ENCODE results near the gene CNST.

CNST gene

GRCh38 chr1:246638941-246639655, 72.8 kb downstream of the CNST start:
- no peaks in the 10 kb centered on the region for H3K36me3 ChIP-seq (ENCODE audit: control insufficient read depth, insufficient read depth, low read length)
- no peaks in the 10 kb centered on the region for H3K4me1 ChIP-seq (ENCODE audit: control insufficient read depth, insufficient read depth, low read length)
- H3K4me3 ChIP-seq (ENCODE audit: low read length) = no peak overlapping the region
- no peaks in the 10 kb centered on the region for H3K9me3 ChIP-seq (ENCODE audit: control insufficient read depth, low read length)
- H3K9ac ChIP-seq (ENCODE audit: low read length) = no peak overlapping the region
- H3K27me3 ChIP-seq (ENCODE audit: control insufficient read depth, insufficient read depth, low read length) = no peaks in the 10 kb centered on the region

DNA sequence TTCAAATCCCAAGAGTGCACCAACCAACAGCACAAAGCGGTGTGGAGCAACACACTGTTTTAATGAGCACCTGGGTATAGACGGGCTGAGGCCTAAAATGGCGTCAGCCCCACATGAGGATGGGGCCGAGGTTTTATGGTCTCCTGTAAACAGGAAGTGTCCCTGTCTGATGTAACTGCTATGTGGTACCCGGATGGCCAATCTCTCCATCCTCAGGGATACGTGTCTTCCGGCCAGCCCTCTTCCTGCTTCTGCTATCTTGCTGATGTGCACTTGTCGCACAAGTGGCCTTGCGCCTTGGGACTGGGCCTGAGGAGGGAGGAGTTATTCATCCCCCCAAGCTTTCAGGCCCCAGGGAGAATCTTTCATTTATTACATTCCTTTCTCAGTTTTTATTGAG, 73.5 kb downstream of the CNST start:
- H3K9me3 ChIP-seq (ENCODE audit: control insufficient read depth, low read length) = no peaks in the 10 kb centered on the region
- H3K4me1 ChIP-seq (ENCODE audit: control insufficient read depth, insufficient read depth, low read length) = no peaks in the 10 kb centered on the region
- H3K36me3 ChIP-seq (ENCODE audit: control insufficient read depth, insufficient read depth, low read length) = no peaks in the 10 kb centered on the region
- H3K4me3 ChIP-seq (ENCODE audit: low read length) = no peak overlapping the region
- no peaks in the 10 kb centered on the region for H3K27me3 ChIP-seq (ENCODE audit: control insufficient read depth, insufficient read depth, low read length)
- no peak overlapping the region for H3K9ac ChIP-seq (ENCODE audit: low read length)

DNA sequence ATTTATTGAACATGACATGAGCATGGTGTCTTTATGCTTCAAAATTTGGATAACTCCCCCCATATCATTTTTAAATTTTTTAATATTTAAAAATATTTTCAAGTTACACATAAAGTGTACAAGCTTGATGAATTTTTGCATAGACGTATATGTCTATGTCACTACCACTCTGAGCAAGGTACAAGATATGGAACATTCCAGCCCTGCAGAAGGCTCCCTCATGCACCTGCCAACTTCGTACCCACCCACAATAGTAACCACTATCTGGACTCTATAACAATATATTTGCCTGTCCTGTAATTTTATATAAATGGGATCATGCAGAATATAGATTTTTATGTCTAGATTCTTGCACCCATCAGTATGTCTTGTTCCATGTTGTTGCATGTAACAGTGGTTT, 74.5 kb downstream of the CNST start:
- Histone ChIP-seq H3K4me3 (ENCODE audit: low read length) (no peak overlapping the region), H3K9ac (ENCODE audit: low read length) (no peak overlapping the region), H3K9me3 (ENCODE audit: control insufficient read depth, low read length) (no peaks in the 10 kb centered on the region), H3K27me3 (ENCODE audit: control insufficient read depth, insufficient read depth, low read length) (no peaks in the 10 kb centered on the region), H3K4me1 (ENCODE audit: control insufficient read depth, insufficient read depth, low read length) (no peaks in the 10 kb centered on the region), H3K36me3 (ENCODE audit: control insufficient read depth, insufficient read depth, low read length) (no peaks in the 10 kb centered on the region)

- Histone ChIP-seq H3K4me3 (ENCODE audit: low read length) (no peak overlapping the region), H3K9ac (ENCODE audit: low read length) (no peak overlapping the region), H3K4me1 (ENCODE audit: control insufficient read depth, insufficient read depth, low read length) (no peaks in the 10 kb centered on the region), H3K9me3 (ENCODE audit: control insufficient read depth, low read length) (no peaks in the 10 kb centered on the region), H3K27me3 (ENCODE audit: control insufficient read depth, insufficient read depth, low read length) (no peaks in the 10 kb centered on the region), H3K36me3 (ENCODE audit: control insufficient read depth, insufficient read depth, low read length) (no peaks in the 10 kb centered on the region)
These were observed 75.1 kb downstream of the CNST start for GRCh38 chr1:246641394-246641793.

GRCh38 chr1:246642719-246643118, 76.5 kb downstream of the CNST start:
- Histone ChIP-seq H3K4me3 (ENCODE audit: low read length) (no peak overlapping the region), H3K27me3 (ENCODE audit: control insufficient read depth, insufficient read depth, low read length) (no peaks in the 10 kb centered on the region), H3K36me3 (ENCODE audit: control insufficient read depth, insufficient read depth, low read length) (no peaks in the 10 kb centered on the region), H3K4me1 (ENCODE audit: control insufficient read depth, insufficient read depth, low read length) (no peaks in the 10 kb centered on the region), H3K9me3 (ENCODE audit: control insufficient read depth, low read length) (no peaks in the 10 kb centered on the region), H3K9ac (ENCODE audit: low read length) (no peak overlapping the region)

GRCh38 chr1:246647113-246647512, 80.9 kb downstream of the CNST start:
- H3K36me3 ChIP-seq (ENCODE audit: control insufficient read depth, insufficient read depth, low read length) = no peaks in the 10 kb centered on the region
- H3K9ac ChIP-seq (ENCODE audit: low read length) = no peak overlapping the region
- H3K4me3 ChIP-seq (ENCODE audit: low read length) = no peak overlapping the region
- H3K27me3 ChIP-seq (ENCODE audit: control insufficient read depth, insufficient read depth, low read length) = no peaks in the 10 kb centered on the region
- H3K4me1 ChIP-seq (ENCODE audit: control insufficient read depth, insufficient read depth, low read length) = peaks cover 6% of the 10 kb centered on the region
- H3K9me3 ChIP-seq (ENCODE audit: control insufficient read depth, low read length) = no peaks in the 10 kb centered on the region

DNA sequence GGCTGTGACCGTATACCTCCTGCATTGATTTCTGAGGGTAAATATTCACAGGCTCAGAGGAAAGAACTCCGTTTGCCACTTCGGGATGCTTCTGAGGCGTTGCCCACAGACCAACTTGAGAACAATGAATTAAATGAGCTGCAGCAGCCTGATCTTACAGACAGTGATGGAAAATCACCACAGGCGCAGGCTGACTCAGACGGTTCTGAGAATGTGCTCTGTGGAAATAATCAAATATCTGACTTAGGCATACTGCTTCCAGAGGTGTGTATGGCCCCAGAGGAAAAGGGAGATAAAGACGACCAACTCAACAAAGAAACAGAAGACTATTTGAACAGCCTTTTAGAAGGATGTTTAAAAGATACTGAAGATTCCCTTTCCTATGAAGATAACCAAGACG, 81.3 kb downstream of the CNST start:
- H3K27me3 ChIP-seq (ENCODE audit: control insufficient read depth, insufficient read depth, low read length) = no peaks in the 10 kb centered on the region
- no peaks in the 10 kb centered on the region for H3K9me3 ChIP-seq (ENCODE audit: control insufficient read depth, low read length)
- H3K36me3 ChIP-seq (ENCODE audit: control insufficient read depth, insufficient read depth, low read length) = no peaks in the 10 kb centered on the region
- H3K4me3 ChIP-seq (ENCODE audit: low read length) = no peak overlapping the region
- H3K4me1 ChIP-seq (ENCODE audit: control insufficient read depth, insufficient read depth, low read length) = peaks cover 6% of the 10 kb centered on the region
- no peak overlapping the region for H3K9ac ChIP-seq (ENCODE audit: low read length)

GRCh38 chr1:246651012-246651695, 84.9 kb downstream of the CNST start:
- no peak overlapping the region for H3K9ac ChIP-seq (ENCODE audit: low read length)
- peaks cover 6% of the 10 kb centered on the region for H3K4me1 ChIP-seq (ENCODE audit: control insufficient read depth, insufficient read depth, low read length)
- no peak overlapping the region for H3K4me3 ChIP-seq (ENCODE audit: low read length)
- no peaks in the 10 kb centered on the region for H3K9me3 ChIP-seq (ENCODE audit: control insufficient read depth, low read length)
- H3K36me3 ChIP-seq (ENCODE audit: control insufficient read depth, insufficient read depth, low read length) = no peaks in the 10 kb centered on the region
- H3K27me3 ChIP-seq (ENCODE audit: control insufficient read depth, insufficient read depth, low read length) = no peaks in the 10 kb centered on the region

- no peaks in the 10 kb centered on the region for H3K9me3 ChIP-seq (ENCODE audit: control insufficient read depth, low read length)
- H3K9ac ChIP-seq (ENCODE audit: low read length) = no peak overlapping the region
- H3K36me3 ChIP-seq (ENCODE audit: control insufficient read depth, insufficient read depth, low read length) = no peaks in the 10 kb centered on the region
- H3K4me3 ChIP-seq (ENCODE audit: low read length) = no peak overlapping the region
- peaks cover 10% of the 10 kb centered on the region for H3K4me1 ChIP-seq (ENCODE audit: control insufficient read depth, insufficient read depth, low read length)
- no peaks in the 10 kb centered on the region for H3K27me3 ChIP-seq (ENCODE audit: control insufficient read depth, insufficient read depth, low read length)
These were observed 92.3 kb downstream of the CNST start for GRCh38 chr1:246658567-246658966.

- H3K9me3 ChIP-seq (ENCODE audit: control insufficient read depth, low read length) = no peaks in the 10 kb centered on the region
- no peak overlapping the region for H3K4me3 ChIP-seq (ENCODE audit: low read length)
- no peaks in the 10 kb centered on the region for H3K27me3 ChIP-seq (ENCODE audit: control insufficient read depth, insufficient read depth, low read length)
- H3K9ac ChIP-seq (ENCODE audit: low read length) = no peak overlapping the region
- peaks cover 10% of the 10 kb centered on the region for H3K4me1 ChIP-seq (ENCODE audit: control insufficient read depth, insufficient read depth, low read length)
- H3K36me3 ChIP-seq (ENCODE audit: control insufficient read depth, insufficient read depth, low read length) = no peaks in the 10 kb centered on the region
These were observed 93.4 kb downstream of the CNST start for GRCh38 chr1:246659594-246660140.

DNA sequence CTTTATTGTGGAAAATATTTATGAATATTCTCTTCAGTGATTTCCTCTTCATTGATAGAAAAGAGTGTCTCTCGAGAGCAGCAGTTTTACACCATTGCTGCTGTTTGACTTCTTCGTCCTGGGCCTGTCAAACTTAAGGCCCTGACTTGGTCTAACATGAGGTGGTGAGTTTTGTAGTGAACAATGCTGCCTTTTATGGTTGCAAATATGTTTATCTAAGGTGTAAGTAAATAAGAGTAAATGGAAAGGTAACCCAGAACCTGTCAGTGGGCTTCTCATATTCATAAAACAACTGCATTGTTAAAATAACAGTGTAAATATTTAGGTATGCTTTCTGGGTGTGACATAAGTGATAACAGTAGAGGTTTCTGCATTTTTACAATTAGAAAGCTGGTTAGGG, 95.2 kb downstream of the CNST start:
- no peaks in the 10 kb centered on the region for H3K36me3 ChIP-seq (ENCODE audit: control insufficient read depth, insufficient read depth, low read length)
- no peaks in the 10 kb centered on the region for H3K9me3 ChIP-seq (ENCODE audit: control insufficient read depth, low read length)
- H3K4me3 ChIP-seq (ENCODE audit: low read length) = no peak overlapping the region
- no peaks in the 10 kb centered on the region for H3K27me3 ChIP-seq (ENCODE audit: control insufficient read depth, insufficient read depth, low read length)
- H3K9ac ChIP-seq (ENCODE audit: low read length) = no peak overlapping the region
- H3K4me1 ChIP-seq (ENCODE audit: control insufficient read depth, insufficient read depth, low read length) = peaks cover 10% of the 10 kb centered on the region

DNA sequence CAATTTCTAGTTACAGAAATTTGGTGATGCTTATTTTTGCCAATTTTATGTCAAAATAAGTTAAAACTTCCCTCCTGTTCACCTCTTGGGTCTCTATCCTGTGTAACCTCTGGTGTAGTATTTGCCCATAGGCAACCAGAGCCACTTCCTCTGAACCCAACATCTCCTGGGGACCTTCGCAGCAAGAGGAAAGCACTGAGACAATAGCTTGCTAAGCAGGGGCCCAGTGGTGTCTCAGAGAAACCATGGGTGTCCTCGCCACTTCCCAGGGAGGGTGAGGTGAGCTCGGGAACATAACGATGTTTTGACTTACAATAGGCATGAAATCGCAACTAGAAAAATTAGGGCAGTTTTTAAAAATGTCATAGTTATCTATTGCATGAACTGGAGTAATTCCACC, 101.5 kb downstream of the CNST start:
- H3K9ac ChIP-seq (ENCODE audit: low read length) = no peak overlapping the region
- H3K36me3 ChIP-seq (ENCODE audit: control insufficient read depth, insufficient read depth, low read length) = no peaks in the 10 kb centered on the region
- H3K4me3 ChIP-seq (ENCODE audit: low read length) = no peak overlapping the region
- H3K27me3 ChIP-seq (ENCODE audit: control insufficient read depth, insufficient read depth, low read length) = no peaks in the 10 kb centered on the region
- no peaks in the 10 kb centered on the region for H3K4me1 ChIP-seq (ENCODE audit: control insufficient read depth, insufficient read depth, low read length)
- no peaks in the 10 kb centered on the region for H3K9me3 ChIP-seq (ENCODE audit: control insufficient read depth, low read length)
